GM18508 (cell line): Measurements from ENCODE around the gene LRCH1.

Source experiments
- ATAC-seq: cut with Tn5 transposase; IDR thresholded peaks from one replicate; pipeline ENCODE4 v1.9.1; 2021; ENCODE audit warnings: moderate number of reproducible peaks; ENCODE audit not compliant: insufficient read depth, unreplicated experiment

LRCH1 gene

GRCh38 chr13:46561286-46561685, 8.3 kb downstream of the LRCH1 start:
- no peak for ATAC-seq

- no peak for ATAC-seq
Observed at GRCh38 chr13:46561691-46562090, 8.7 kb downstream of the LRCH1 start.

- ATAC-seq: no peak
Observed at GRCh38 chr13:46562152-46562551, 9.2 kb downstream of the LRCH1 start.

GRCh38 chr13:46562581-46562980, 9.6 kb downstream of the LRCH1 start:
- no peak for ATAC-seq

- peak; percentile 76 for ATAC-seq
Observed at GRCh38 chr13:46565808-46566750, 13.1 kb downstream of the LRCH1 start.

- no peak for ATAC-seq
Observed at GRCh38 chr13:46567671-46568070, 14.7 kb downstream of the LRCH1 start.

- ATAC-seq: no peak
Observed at GRCh38 chr13:46569456-46569855, 16.5 kb downstream of the LRCH1 start.

GRCh38 chr13:46570273-46570672, 17.3 kb downstream of the LRCH1 start:
- ATAC-seq: no peak

GRCh38 chr13:46571189-46571908, 18.4 kb downstream of the LRCH1 start:
- peak; percentile 59 for ATAC-seq

- ATAC-seq: no peak
Observed at GRCh38 chr13:46571909-46572595, 19.1 kb downstream of the LRCH1 start.

GRCh38 chr13:46572752-46573431, 19.9 kb downstream of the LRCH1 start:
- ATAC-seq: no peak

- ATAC-seq: no peak
Observed at GRCh38 chr13:46575301-46575771, 22.4 kb downstream of the LRCH1 start.

GRCh38 chr13:46575818-46576221, 22.9 kb downstream of the LRCH1 start:
- ATAC-seq: no peak

- ATAC-seq: no peak
Observed at GRCh38 chr13:46576762-46577161, 23.8 kb downstream of the LRCH1 start.

GRCh38 chr13:46577696-46578589, 25.0 kb downstream of the LRCH1 start:
- ATAC-seq: no peak

- ATAC-seq: no peak
Observed at GRCh38 chr13:46578590-46578975, 25.6 kb downstream of the LRCH1 start.

- no peak for ATAC-seq
Observed at GRCh38 chr13:46580362-46580839, 27.4 kb downstream of the LRCH1 start.

GRCh38 chr13:46582190-46582589, 29.2 kb downstream of the LRCH1 start:
- ATAC-seq: no peak
